ENCODE results near the gene FILIP1L. TPM values are rescaled to one million over a fixed set of nuclear protein-coding genes. Genes with fewer than 3 reads are reported as not detected.

FILIP1L gene
- total and polyA plus RNA-seq, 2 donors (not counting 1 experiment from before 2014, with no cell fraction given), result 0.32 to 0.48 TPM

- Histone ChIP-seq H2AFZ (ENCODE audit: insufficient read depth, low read depth, low read length, poor library complexity, severe bottlenecking) (no peak overlapping the region), H3K9ac (ENCODE audit: low read length) (no peak overlapping the region), H3K9me3 (ENCODE audit: control extremely low read depth in 1 of 3, control insufficient read depth in 2 of 3, insufficient read depth in 1 of 3, low read length in 2 of 3) (no peaks in the 10 kb centered on the region), H3K4me3 (ENCODE audit: control extremely low read depth in 1 of 5, extremely low read depth in 1 of 5, insufficient read depth in 1 of 5, low read depth in 2 of 5, low read length in 4 of 5) (no peak overlapping the region), H3K79me2 (ENCODE audit: control insufficient read depth, insufficient read depth, low read length) (no peaks in the 10 kb centered on the region), H3K36me3 (replicated peaks in 1 of 2; ENCODE audit: control extremely low read depth in 1 of 2, control insufficient read depth in 1 of 2, extremely low read depth in 1 of 2, insufficient read depth in 2 of 2, low read length in 1 of 2) (peaks cover 0 to 2% of the 10 kb centered on the region in 2 experiments), H3K27ac (ENCODE audit: low read length in 2 of 2) (no peak overlapping the region), H3K4me2 (replicated peaks; ENCODE audit: low read depth, low read length, poor library complexity, severe bottlenecking) (no peak overlapping the region), H3K4me1 (ENCODE audit: control insufficient read depth in 2 of 2, insufficient read depth in 2 of 2, low read length in 2 of 2) (peaks cover 0 to 2% of the 10 kb centered on the region in 2 donors), H4K20me1 (ENCODE audit: control insufficient read depth, insufficient read depth, low read length, poor library complexity, severe bottlenecking) (no peaks in the 10 kb centered on the region), H3K27me3 (replicated peaks in 1 of 4; ENCODE audit: control extremely low read depth in 1 of 4, control insufficient read depth in 3 of 4, insufficient read depth in 4 of 4, low read length in 3 of 4) (no peaks in the 10 kb centered on the region)
- no peaks in the 10 kb centered on the region for H3K9me3 Mint-ChIP-seq (ENCODE audit: insufficient read depth)
- no peak for DNase-seq
- no peak for TF ChIP-seq EZH2 (IDR thresholded peaks at IDR 0.05; ENCODE audit: borderline replicate concordance, insufficient read depth, low read depth, low read length, poor library complexity, severe bottlenecking)
- TF ChIP-seq CTCF (IDR thresholded peaks at IDR 0.05), result no peak
- WGBS (ENCODE audit: insufficient coverage), result 100% methylated on average over 1 of the region's 5 CpGs
- CTCF ChIA-PET, result no interaction called here
- peaks cover 5% of the 10 kb centered on the region for H3K4me1 Mint-ChIP-seq
- intact Hi-C loops (cut with micrococcal nuclease), result no loop called here
- POLR2A ChIA-PET, result no interaction called here
- H3K27ac Mint-ChIP-seq, result no peak overlapping the region
- ATAC-seq (ENCODE audit: low read depth), result no peak
- H3K4me3 Mint-ChIP-seq, result no peak overlapping the region
- H3K27me3 Mint-ChIP-seq, result no peaks in the 10 kb centered on the region
These were observed 82.1 kb downstream of the FILIP1L start for GRCh38 chr3:100032243-100032642.

- WGBS (ENCODE audit: insufficient coverage), result no CpG with 5 or more reads among the region's 1 CpG
- POLR2A ChIA-PET, result no interaction called here
- peaks cover 5% of the 10 kb centered on the region for H3K4me1 Mint-ChIP-seq
- no peak overlapping the region for H3K4me3 Mint-ChIP-seq
- Histone ChIP-seq H3K27me3 (replicated peaks in 1 of 4; ENCODE audit: control extremely low read depth in 1 of 4, control insufficient read depth in 3 of 4, insufficient read depth in 4 of 4, low read length in 3 of 4) (no peaks in the 10 kb centered on the region), H2AFZ (ENCODE audit: insufficient read depth, low read depth, low read length, poor library complexity, severe bottlenecking) (no peak overlapping the region), H3K79me2 (ENCODE audit: control insufficient read depth, insufficient read depth, low read length) (no peaks in the 10 kb centered on the region), H3K36me3 (replicated peaks in 1 of 2; ENCODE audit: control extremely low read depth in 1 of 2, control insufficient read depth in 1 of 2, extremely low read depth in 1 of 2, insufficient read depth in 2 of 2, low read length in 1 of 2) (peaks cover 0 to 2% of the 10 kb centered on the region in 2 experiments), H3K4me3 (ENCODE audit: control extremely low read depth in 1 of 5, extremely low read depth in 1 of 5, insufficient read depth in 1 of 5, low read depth in 2 of 5, low read length in 4 of 5) (no peak overlapping the region), H4K20me1 (ENCODE audit: control insufficient read depth, insufficient read depth, low read length, poor library complexity, severe bottlenecking) (no peaks in the 10 kb centered on the region), H3K4me1 (ENCODE audit: control insufficient read depth in 2 of 2, insufficient read depth in 2 of 2, low read length in 2 of 2) (peaks cover 2 to 8% of the 10 kb centered on the region in 2 donors), H3K4me2 (replicated peaks; ENCODE audit: low read depth, low read length, poor library complexity, severe bottlenecking) (no peak overlapping the region), H3K9me3 (ENCODE audit: control extremely low read depth in 1 of 3, control insufficient read depth in 2 of 3, insufficient read depth in 1 of 3, low read length in 2 of 3) (no peaks in the 10 kb centered on the region), H3K27ac (ENCODE audit: low read length in 2 of 2) (no peak overlapping the region), H3K9ac (ENCODE audit: low read length) (no peak overlapping the region)
- CTCF ChIA-PET, result no interaction called here
- intact Hi-C loops (cut with micrococcal nuclease), result no loop called here
- no peaks in the 10 kb centered on the region for H3K27me3 Mint-ChIP-seq
- TF ChIP-seq CTCF (IDR thresholded peaks at IDR 0.05) (no peak), EZH2 (IDR thresholded peaks at IDR 0.05; ENCODE audit: borderline replicate concordance, insufficient read depth, low read depth, low read length, poor library complexity, severe bottlenecking) (no peak)
- no peaks in the 10 kb centered on the region for H3K9me3 Mint-ChIP-seq (ENCODE audit: insufficient read depth)
- ATAC-seq (ENCODE audit: low read depth) (no peak), DNase-seq (no peak)
- no peak overlapping the region for H3K27ac Mint-ChIP-seq
These were observed 83.3 kb downstream of the FILIP1L start for GRCh38 chr3:100030914-100031425.

All from B cell (primary cell).